Muscle of leg (tissue), 11 donors: ENCODE results near the gene NKX6-2. TPM values are rescaled to one million over a fixed set of nuclear protein-coding genes. Genes with fewer than 3 reads are reported as not detected.

Source experiments
- DNase-seq: peaks from one replicate; pipeline ENCODE4 v3.0.0; 2013
- H3K27ac ChIP-seq: one replicate; pipeline ENCODE4 v1.5.1; 2013; ENCODE audit warnings: mild to moderate bottlenecking, low read length, control low read depth
- H3K27me3 ChIP-seq: one replicate; pipeline ENCODE4 v1.6.1; 2013; ENCODE audit warnings: low read length; ENCODE audit not compliant: control insufficient read depth, insufficient read depth
- H3K36me3 ChIP-seq: one replicate; pipeline ENCODE4 v1.6.1; 2013; ENCODE audit warnings: low read length; ENCODE audit not compliant: control insufficient read depth, insufficient read depth
- H3K4me1 ChIP-seq: one replicate; pipeline ENCODE4 v1.6.1; 2013; ENCODE audit warnings: low read length; ENCODE audit not compliant: control insufficient read depth, insufficient read depth
- H3K4me3 ChIP-seq: one replicate; pipeline ENCODE4 v1.5.1; 2013; ENCODE audit warnings: low read length, control low read depth
- H3K9me3 ChIP-seq: replicated peaks from 2 replicates; pipeline ENCODE4 v1.6.1; 2013; ENCODE audit warnings: low read depth, low read length; ENCODE audit not compliant: control insufficient read depth
- WGBS: methylation state at CpG from one replicate; pipeline ENCODE4 v1.1.5; 2013; ENCODE audit warnings: missing lambda C conversion rate; ENCODE audit not compliant: insufficient coverage; 5-methylcytosine and 5-hydroxymethylcytosine counted together
- polyA plus RNA-seq, 8 donors: library from polyadenylated mRNA; unstranded; fragments of 120-200 nt; gene quantifications; one replicate each; pipeline versions ENCODE4 v1.2.1 to v1.2.3, GENCODE V29; 2013; ENCODE audit warnings: inconsistent platforms in 1 of 8, low replicate concordance in 1 of 8; ENCODE audit not compliant: insufficient read length in 8 of 8, insufficient read depth in 1 of 8
- total RNA-seq: library from RNA; stranded (reverse); fragments of 120-200 nt; gene quantifications from one replicate; pipeline ENCODE4 v1.2.4, GENCODE V29; 2013

Gene NKX6-2
- total and polyA plus RNA-seq, 9 donors, result 4.6 to 15.5 (median 7.0) TPM; not detected in 1

GRCh38 chr10:132738454-132739224, 47.3 kb downstream of the NKX6-2 start:
- Histone ChIP-seq H3K27me3 (no peaks in the 10 kb centered on the region), H3K4me3 (no peak overlapping the region), H3K27ac (no peak overlapping the region), H3K9me3 (no peaks in the 10 kb centered on the region), H3K4me1 (peaks cover 24% of the 10 kb centered on the region), H3K36me3 (peaks cover 27% of the 10 kb centered on the region)
- no peak for DNase-seq
- WGBS, result 91% methylated on average over 20 of the region's 25 CpGs

- Histone ChIP-seq H3K9me3 (no peaks in the 10 kb centered on the region), H3K4me1 (peaks cover 14% of the 10 kb centered on the region), H3K36me3 (peaks cover 27% of the 10 kb centered on the region), H3K27ac (no peak overlapping the region), H3K27me3 (no peaks in the 10 kb centered on the region), H3K4me3 (no peak overlapping the region)
- DNase-seq, result no peak
- WGBS, result 72% methylated on average over 7 of the region's 16 CpGs
Measured at GRCh38 chr10:132737390-132738048, 48.4 kb downstream of the NKX6-2 start.

- Histone ChIP-seq H3K4me3 (no peak overlapping the region), H3K36me3 (peaks cover 19% of the 10 kb centered on the region), H3K9me3 (no peaks in the 10 kb centered on the region), H3K27ac (no peak overlapping the region), H3K4me1 (peaks cover 11% of the 10 kb centered on the region), H3K27me3 (no peaks in the 10 kb centered on the region)
- 79% methylated on average over 8 of the region's 24 CpGs for WGBS
- no peak for DNase-seq
Measured at GRCh38 chr10:132735923-132736391, 50.0 kb downstream of the NKX6-2 start.

GRCh38 chr10:132735341-132735775, 50.6 kb downstream of the NKX6-2 start:
- Histone ChIP-seq H3K9me3 (no peaks in the 10 kb centered on the region), H3K27ac (no peak overlapping the region), H3K27me3 (no peaks in the 10 kb centered on the region), H3K4me3 (no peak overlapping the region), H3K4me1 (peaks cover 11% of the 10 kb centered on the region), H3K36me3 (peaks cover 19% of the 10 kb centered on the region)
- DNase-seq, result no peak
- 80% methylated on average over 17 of the region's 19 CpGs for WGBS

- Histone ChIP-seq H3K4me1 (peaks cover 3% of the 10 kb centered on the region), H3K27me3 (no peaks in the 10 kb centered on the region), H3K27ac (no peak overlapping the region), H3K36me3 (peaks cover 19% of the 10 kb centered on the region), H3K9me3 (no peaks in the 10 kb centered on the region), H3K4me3 (no peak overlapping the region)
- 89% methylated on average over 19 of the region's 19 CpGs for WGBS
- no peak for DNase-seq
Measured at GRCh38 chr10:132733926-132734325, 52.0 kb downstream of the NKX6-2 start.

Other genes with a start within 250 kb of the NKX6-2 start
- gene INPP5A, start 248.4 kb downstream of the NKX6-2 start, total RNA-seq, result 34.1 TPM
- 10 to 100 TPM; 38.7 to 56.2 (median 44.7) TPM for gene INPP5A, start 248.4 kb downstream of the NKX6-2 start, polyA plus RNA-seq
- gene CFAP46, start 156.4 kb upstream of the NKX6-2 start, total RNA-seq, result 0.22 TPM
- gene CFAP46, start 156.4 kb upstream of the NKX6-2 start, polyA plus RNA-seq, result 1 to 10 TPM in 1 of 8 donors, under 1 TPM in 7; 0.38 to 1.1 (median 0.67) TPM